SU-DHL-6 (cell line): ENCODE results near the gene HOXC6.

Experiments
- CTCF ChIP-seq: fragments of 200-600 bp; sonication (generic); IDR thresholded peaks from one replicate; pipeline ENCODE4 v1.5.1; 2017; ENCODE audit warnings: antibody characterized with exemption, mild to moderate bottlenecking, low read length, moderate library complexity; ENCODE audit not compliant: insufficient read depth, poor library complexity, severe bottlenecking
- EZH2phosphoT487 ChIP-seq: fragments of 200-600 bp; sonication (generic), shearing (Covaris generic); conservative IDR thresholded peaks from 2 replicates; pipeline ENCODE4 v1.6.1; 2018; ENCODE audit warnings: mild to moderate bottlenecking, antibody characterized with exemption, low read length, moderate library complexity, mixed read lengths

- TF ChIP-seq EZH2phosphoT487 (no peak), CTCF (no peak)
These were observed 46.1 kb downstream of the HOXC6 start for GRCh38 chr12:54074308-54074707.
